ENCODE results near the gene ADGRG6.

Gene ADGRG6

GRCh38 chr6:142292166-142292924 lies 9.5 kb upstream of the ADGRG6 start:
- DNase-seq = no peak

- DNase-seq = no peak
These were observed 8.7 kb upstream of the ADGRG6 start for GRCh38 chr6:142293121-142293520.

- no peak for DNase-seq
These were observed 7.1 kb upstream of the ADGRG6 start for GRCh38 chr6:142294679-142295078.

GRCh38 chr6:142296975-142297604 lies 4.7 kb upstream of the ADGRG6 start:
- DNase-seq = no peak

GRCh38 chr6:142297605-142297995 lies 4.2 kb upstream of the ADGRG6 start:
- DNase-seq = no peak

- DNase-seq = no peak
These were observed 3.6 kb upstream of the ADGRG6 start for GRCh38 chr6:142297996-142298753.

GRCh38 chr6:142300302-142300701 lies 1.5 kb upstream of the ADGRG6 start:
- DNase-seq = no peak

- DNase-seq = no peak
These were observed 803 bp upstream of the ADGRG6 start for GRCh38 chr6:142300758-142301650.

- DNase-seq = no peak
These were observed 791 bp downstream of the ADGRG6 start for GRCh38 chr6:142302421-142303175.

- no peak for DNase-seq
These were observed 1.3 kb downstream of the ADGRG6 start for GRCh38 chr6:142303176-142303533.

GRCh38 chr6:142304241-142304640 lies 2.4 kb downstream of the ADGRG6 start:
- no peak for DNase-seq

GRCh38 chr6:142306736-142307135 lies 4.9 kb downstream of the ADGRG6 start:
- DNase-seq = no peak

GRCh38 chr6:142307963-142308748 lies 6.3 kb downstream of the ADGRG6 start:
- no peak for DNase-seq

GRCh38 chr6:142309426-142309825 lies 7.6 kb downstream of the ADGRG6 start:
- no peak for DNase-seq

GRCh38 chr6:142313284-142313683 lies 11.5 kb downstream of the ADGRG6 start:
- DNase-seq = no peak

GRCh38 chr6:142316791-142317368 lies 15.1 kb downstream of the ADGRG6 start:
- no peak for DNase-seq

GRCh38 chr6:142318714-142319113 lies 16.9 kb downstream of the ADGRG6 start:
- DNase-seq = no peak

GRCh38 chr6:142320366-142320765 lies 18.6 kb downstream of the ADGRG6 start:
- DNase-seq = no peak

GRCh38 chr6:142321451-142321850 lies 19.6 kb downstream of the ADGRG6 start:
- DNase-seq = no peak

GRCh38 chr6:142322066-142322465 lies 20.3 kb downstream of the ADGRG6 start:
- DNase-seq = no peak
